CD4-positive, alpha-beta memory T cell (primary cell): ENCODE results near the gene TMCC3. TPM values are rescaled to one million over a fixed set of nuclear protein-coding genes. Genes with fewer than 3 reads are reported as not detected.

Experiments
- CTCF ChIA-PET: fragments of 350-600 bp; sonication (Branson Sonifier 250); formaldehyde crosslinking; loops from one replicate; lab custom pipeline; 2021; ENCODE audit warnings: inconsistent platforms; ENCODE audit not compliant: partially characterized antibody; lab: Charles Lee
- POLR2A ChIA-PET: fragments of 350-600 bp; sonication (Branson Sonifier 250); formaldehyde crosslinking; loops from one replicate; lab custom pipeline; 2021; ENCODE audit not compliant: partially characterized antibody; lab: Charles Lee
- DNase-seq, 5 donors: peaks; one replicate each; pipeline versions ENCODE4 v3.0.0 to v3.0.0-alpha.2; 2020 to 2022; ENCODE audit warnings: mixed read lengths in 1 of 5
- H3K27ac ChIP-seq: one replicate; pipeline ENCODE4 v1.7.0; 2013; ENCODE audit warnings: low read depth, low read length
- H3K27me3 ChIP-seq: 2 replicates; pipeline ENCODE4 v1.7.0; 2013; ENCODE audit warnings: mild to moderate bottlenecking, low read length, moderate library complexity; ENCODE audit not compliant: insufficient read depth
- H3K36me3 ChIP-seq: 2 replicates; pipeline ENCODE4 v1.7.0; 2013; ENCODE audit warnings: mild to moderate bottlenecking, low read length, moderate library complexity; ENCODE audit not compliant: insufficient read depth
- H3K4me1 ChIP-seq: 2 replicates; pipeline ENCODE4 v1.7.0; 2013; ENCODE audit warnings: mild to moderate bottlenecking, low read length, moderate library complexity; ENCODE audit not compliant: insufficient read depth
- H3K4me3 ChIP-seq, 2 donors: one replicate each; pipeline ENCODE4 v1.7.0; 2013; ENCODE audit warnings: low read length in 2 of 2, mild to moderate bottlenecking in 1 of 2
- H3K9me3 ChIP-seq, 2 donors: one replicate each; pipeline ENCODE4 v1.7.0; 2013; ENCODE audit warnings: low read length in 2 of 2, control low read depth in 1 of 2; ENCODE audit not compliant: control insufficient read depth in 1 of 2
- H3K27ac Mint-ChIP-seq, 7 donors: one replicate each; pipeline ENCODE4 v1.8.0; 2020 to 2021; ENCODE audit warnings: mixed read lengths in 7 of 7, mild to moderate bottlenecking in 6 of 7, inconsistent platforms in 3 of 7, moderate library complexity in 3 of 7
- H3K27me3 Mint-ChIP-seq, 2 donors: one replicate each; pipeline ENCODE4 v1.8.0; 2020 to 2021; ENCODE audit warnings: mixed read lengths in 2 of 2
- H3K36me3 Mint-ChIP-seq, 2 donors: one replicate each; pipeline ENCODE4 v1.8.0; 2020 to 2021; ENCODE audit warnings: mixed read lengths in 2 of 2, inconsistent platforms in 1 of 2, mild to moderate bottlenecking in 1 of 2
- H3K4me1 Mint-ChIP-seq, 4 donors: one replicate each; pipeline ENCODE4 v1.8.0; 2020 to 2021; ENCODE audit warnings: mixed read lengths in 4 of 4, mild to moderate bottlenecking in 1 of 4
- H3K4me3 Mint-ChIP-seq, 8 donors: one replicate each; pipeline ENCODE4 v1.8.0; 2020 to 2021; ENCODE audit warnings: mixed read lengths in 8 of 8, mild to moderate bottlenecking in 7 of 8, moderate library complexity in 6 of 8, inconsistent platforms in 3 of 8
- H3K9me3 Mint-ChIP-seq, 8 donors: one replicate each; pipeline ENCODE4 v1.8.0; 2020 to 2021; ENCODE audit warnings: mixed read lengths in 8 of 8, mild to moderate bottlenecking in 5 of 8, inconsistent platforms in 3 of 8, moderate library complexity in 1 of 8
- intact Hi-C: fragments of 100-400 bp; cut with micrococcal nuclease; formaldehyde crosslinking; loops from one replicate; pipeline ENCODE4 v1.15.1; 2023
- polyA plus RNA-seq, 2 donors: library from polyadenylated mRNA; unstranded; fragments of 300-500 nt; fragmentation: Illumina TruSeq; gene quantifications; one replicate each; pipeline ENCODE4 v1.2.3, GENCODE V29; 2021
- total RNA-seq, 2 experiments: library from RNA; stranded (reverse); gene quantifications; one replicate each; pipeline ENCODE4 v1.2.3, GENCODE V29; 2021

TMCC3 gene
- total and polyA plus RNA-seq, 4 experiments from 2014 or later, result 0.14 to 0.91 (median 0.30) TPM

DNA sequence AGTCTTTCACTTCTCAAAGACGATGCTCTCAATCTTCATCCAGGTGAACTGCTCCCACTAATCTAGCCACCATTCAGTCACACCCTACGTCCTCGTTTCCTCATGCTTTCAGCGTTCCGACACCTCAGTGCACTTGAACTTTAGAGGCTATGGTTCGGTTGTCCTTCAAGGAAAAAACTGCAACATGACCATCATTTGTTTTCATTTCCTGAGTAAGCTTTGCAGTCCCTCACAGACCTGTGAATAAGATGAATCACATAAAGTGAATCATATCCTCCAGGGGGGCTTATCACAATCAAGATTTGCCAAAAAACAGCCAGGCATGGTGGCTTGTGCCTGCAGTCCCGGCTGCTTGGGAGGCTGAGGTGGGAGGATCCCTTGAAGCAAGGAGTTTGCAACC lies 80.2 kb downstream of the TMCC3 start:
- Mint-ChIP-seq H3K27ac (no peak overlapping the region), H3K9me3 (peaks cover 0 to 1% (median 0%) of the 10 kb centered on the region in 8 donors), H3K27me3 (peaks cover 6 to 8% of the 10 kb centered on the region in 2 donors), H3K36me3 (no peaks in the 10 kb centered on the region), H3K4me1 (no peaks in the 10 kb centered on the region), H3K4me3 (no peak overlapping the region)
- H3K9me3 ChIP-seq, result no peaks in the 10 kb centered on the region
- no peaks in the 10 kb centered on the region for H3K27me3 ChIP-seq
- ChIA-PET CTCF (no interaction called here), POLR2A (no interaction called here)
- no peak overlapping the region for H3K4me3 ChIP-seq
- no peaks in the 10 kb centered on the region for H3K36me3 ChIP-seq
- no peaks in the 10 kb centered on the region for H3K4me1 ChIP-seq
- no peak overlapping the region for H3K27ac ChIP-seq
- intact Hi-C loops, result no loop called here
- no peak for DNase-seq

DNA sequence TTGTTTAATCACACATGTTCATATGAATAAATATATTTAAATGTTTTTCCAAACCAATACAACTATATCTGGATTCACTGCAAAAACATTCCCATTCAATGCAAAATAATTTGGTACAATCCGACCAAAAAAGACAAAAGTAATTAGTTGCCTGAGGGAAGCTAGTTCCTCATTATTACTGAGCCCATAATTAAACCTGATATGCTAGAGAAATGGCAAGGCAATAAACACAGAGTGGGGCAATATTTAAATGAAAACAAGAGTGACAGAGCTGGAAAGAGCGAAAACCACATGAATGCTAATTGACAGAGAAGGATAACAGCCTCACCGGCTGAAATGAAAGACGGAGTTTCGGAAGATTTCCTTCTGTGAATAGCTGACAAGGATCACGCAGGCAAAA lies 82.6 kb downstream of the TMCC3 start:
- CTCF ChIA-PET, result no interaction called here
- Mint-ChIP-seq H3K9me3 (no peaks in the 10 kb centered on the region), H3K4me1 (no peaks in the 10 kb centered on the region), H3K4me3 (no peak overlapping the region), H3K27ac (no peak overlapping the region), H3K36me3 (no peaks in the 10 kb centered on the region), H3K27me3 (peaks cover 7 to 8% of the 10 kb centered on the region in 2 donors)
- Histone ChIP-seq H3K4me1 (no peaks in the 10 kb centered on the region), H3K27me3 (no peaks in the 10 kb centered on the region), H3K27ac (no peak overlapping the region), H3K4me3 (no peak overlapping the region), H3K9me3 (no peaks in the 10 kb centered on the region), H3K36me3 (no peaks in the 10 kb centered on the region)
- intact Hi-C loops, result no loop called here
- DNase-seq, result no peak
- POLR2A ChIA-PET, result interaction anchor here (0.6 kb wide), 1 partner anchor 13 kb away, joined by 3 read pairs; no protein-coding TSS in a partner anchor

DNA sequence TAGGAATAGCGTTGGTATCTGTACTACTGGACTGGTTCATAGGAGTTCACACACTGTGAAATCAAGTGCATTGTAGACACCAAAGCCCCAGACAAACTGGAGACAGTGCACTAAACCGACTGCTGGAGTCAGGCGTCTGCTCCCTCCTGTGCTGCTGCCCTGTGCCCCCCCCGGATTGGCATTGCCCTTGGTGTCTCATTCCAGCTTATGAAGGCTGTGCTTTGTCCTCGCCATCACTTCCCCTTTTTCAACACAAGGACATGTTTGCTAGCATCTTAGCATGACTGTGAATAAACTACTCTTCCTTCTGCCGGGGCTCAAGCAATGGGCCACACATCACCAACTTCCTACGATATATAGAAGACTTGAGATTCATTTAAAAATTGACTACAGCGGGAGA lies 84.0 kb downstream of the TMCC3 start:
- Histone ChIP-seq H3K36me3 (no peaks in the 10 kb centered on the region), H3K4me3 (no peak overlapping the region), H3K9me3 (no peaks in the 10 kb centered on the region), H3K27me3 (no peaks in the 10 kb centered on the region), H3K4me1 (no peaks in the 10 kb centered on the region), H3K27ac (no peak overlapping the region)
- Mint-ChIP-seq H3K27me3 (peaks cover 10 to 12% of the 10 kb centered on the region in 2 donors), H3K27ac (no peak overlapping the region), H3K9me3 (no peaks in the 10 kb centered on the region), H3K4me1 (peaks cover 0 to 5% (median under 1%) of the 10 kb centered on the region in 4 donors), H3K36me3 (no peaks in the 10 kb centered on the region), H3K4me3 (no peak overlapping the region)
- DNase-seq, result no peak
- CTCF ChIA-PET, result no interaction called here
- POLR2A ChIA-PET, result no interaction called here
- intact Hi-C loops, result no loop called here

DNA sequence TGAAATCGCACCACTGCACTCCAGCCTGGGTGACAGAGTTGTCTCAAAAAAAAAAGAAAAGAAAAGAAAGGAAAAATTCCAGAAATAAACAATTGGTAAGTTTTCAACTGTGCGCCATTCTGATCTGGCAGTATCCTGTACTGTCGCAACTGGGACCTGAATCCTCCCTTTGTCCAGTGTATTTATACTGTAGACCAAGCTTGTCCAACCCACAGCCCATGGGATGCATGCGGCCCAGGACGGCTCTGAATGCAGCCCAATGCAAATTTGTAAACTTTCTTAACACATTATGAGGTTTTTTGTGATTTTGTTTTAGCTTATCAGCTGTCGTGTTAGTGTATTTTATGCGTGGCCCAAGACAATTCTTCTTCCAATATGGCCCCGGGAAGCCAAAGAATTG lies 84.7 kb downstream of the TMCC3 start:
- Histone ChIP-seq H3K4me3 (no peak overlapping the region), H3K9me3 (no peaks in the 10 kb centered on the region), H3K27ac (no peak overlapping the region), H3K4me1 (no peaks in the 10 kb centered on the region), H3K36me3 (no peaks in the 10 kb centered on the region), H3K27me3 (no peaks in the 10 kb centered on the region)
- Mint-ChIP-seq H3K9me3 (no peaks in the 10 kb centered on the region), H3K27me3 (peaks cover 10 to 12% of the 10 kb centered on the region in 2 donors), H3K4me3 (no peak overlapping the region), H3K27ac (no peak overlapping the region), H3K36me3 (no peaks in the 10 kb centered on the region), H3K4me1 (peaks cover 0 to 5% (median under 1%) of the 10 kb centered on the region in 4 donors)
- ChIA-PET POLR2A (no interaction called here), CTCF (interaction anchor here (0.7 kb wide), 1 partner anchor 1112 kb away, joined by 3 read pairs; no protein-coding TSS in a partner anchor)
- intact Hi-C loops, result no loop called here
- no peak for DNase-seq

DNA sequence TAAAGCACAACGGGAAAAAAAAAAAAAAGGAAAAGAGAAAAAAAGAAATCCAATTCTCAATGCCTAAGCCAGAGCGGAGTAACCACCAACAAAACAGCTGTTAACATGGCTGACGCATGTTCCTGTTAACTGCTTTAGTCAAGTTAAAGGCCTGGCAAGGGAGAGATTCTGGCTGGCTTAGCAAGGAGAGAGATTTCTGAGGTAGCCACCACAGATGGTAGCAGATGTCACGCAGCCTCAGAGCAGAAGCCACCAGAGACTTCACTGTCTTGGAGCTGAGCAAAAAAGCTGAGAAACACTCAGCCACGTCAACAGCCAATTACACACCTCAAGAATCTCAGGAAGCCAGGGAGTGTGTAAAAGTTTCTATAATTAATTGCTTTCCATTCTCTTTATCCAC lies 87.1 kb downstream of the TMCC3 start:
- CTCF ChIA-PET, result no interaction called here
- H3K4me3 ChIP-seq, result no peak overlapping the region
- Mint-ChIP-seq H3K9me3 (no peaks in the 10 kb centered on the region), H3K4me1 (peaks cover 0 to 5% (median 1%) of the 10 kb centered on the region in 4 donors), H3K4me3 (no peak overlapping the region), H3K36me3 (no peaks in the 10 kb centered on the region), H3K27me3 (peaks cover 19 to 22% of the 10 kb centered on the region in 2 donors), H3K27ac (no peak overlapping the region)
- intact Hi-C loops, result no loop called here
- POLR2A ChIA-PET, result no interaction called here
- H3K4me1 ChIP-seq, result no peaks in the 10 kb centered on the region
- no peak for DNase-seq
- no peaks in the 10 kb centered on the region for H3K36me3 ChIP-seq
- no peaks in the 10 kb centered on the region for H3K9me3 ChIP-seq
- no peak overlapping the region for H3K27ac ChIP-seq
- no peaks in the 10 kb centered on the region for H3K27me3 ChIP-seq

DNA sequence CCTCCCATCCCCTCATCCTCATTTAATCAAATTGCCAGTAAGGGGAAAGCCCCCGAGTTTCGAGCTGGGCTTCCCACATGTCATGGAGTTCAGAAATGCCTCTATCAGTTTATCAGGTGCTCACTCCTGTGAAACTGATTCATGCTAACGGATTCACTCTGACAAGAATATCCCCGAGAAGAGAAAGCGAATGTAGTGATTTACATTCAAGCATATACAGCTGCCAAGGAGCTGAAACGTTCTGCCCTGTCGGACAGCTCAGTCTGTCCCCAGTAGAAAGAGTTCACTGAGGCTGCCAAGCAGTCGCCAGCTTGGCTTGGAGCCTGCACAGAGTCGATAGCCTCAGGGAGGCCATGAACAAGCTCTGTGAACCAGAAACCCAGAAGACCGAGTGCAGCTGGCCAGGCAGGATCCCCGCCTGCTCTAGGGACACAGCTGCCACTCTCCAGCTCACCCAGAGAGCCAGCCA lies 88.4 kb downstream of the TMCC3 start:
- ChIA-PET CTCF (no interaction called here), POLR2A (interaction anchor here (0.6 kb wide), 1 partner anchor 27 kb away, joined by 3 read pairs; no protein-coding TSS in a partner anchor)
- Mint-ChIP-seq H3K27me3 (peaks cover 17 to 24% of the 10 kb centered on the region in 2 donors), H3K27ac (no peak overlapping the region), H3K36me3 (no peaks in the 10 kb centered on the region), H3K9me3 (no peaks in the 10 kb centered on the region), H3K4me1 (peaks cover 0 to 5% (median 1%) of the 10 kb centered on the region in 4 donors), H3K4me3 (no peak overlapping the region)
- Histone ChIP-seq H3K4me1 (no peaks in the 10 kb centered on the region), H3K27me3 (no peaks in the 10 kb centered on the region), H3K27ac (no peak overlapping the region), H3K9me3 (no peaks in the 10 kb centered on the region), H3K36me3 (no peaks in the 10 kb centered on the region), H3K4me3 (no peak overlapping the region)
- no peak for DNase-seq
- intact Hi-C loops, result no loop called here

DNA sequence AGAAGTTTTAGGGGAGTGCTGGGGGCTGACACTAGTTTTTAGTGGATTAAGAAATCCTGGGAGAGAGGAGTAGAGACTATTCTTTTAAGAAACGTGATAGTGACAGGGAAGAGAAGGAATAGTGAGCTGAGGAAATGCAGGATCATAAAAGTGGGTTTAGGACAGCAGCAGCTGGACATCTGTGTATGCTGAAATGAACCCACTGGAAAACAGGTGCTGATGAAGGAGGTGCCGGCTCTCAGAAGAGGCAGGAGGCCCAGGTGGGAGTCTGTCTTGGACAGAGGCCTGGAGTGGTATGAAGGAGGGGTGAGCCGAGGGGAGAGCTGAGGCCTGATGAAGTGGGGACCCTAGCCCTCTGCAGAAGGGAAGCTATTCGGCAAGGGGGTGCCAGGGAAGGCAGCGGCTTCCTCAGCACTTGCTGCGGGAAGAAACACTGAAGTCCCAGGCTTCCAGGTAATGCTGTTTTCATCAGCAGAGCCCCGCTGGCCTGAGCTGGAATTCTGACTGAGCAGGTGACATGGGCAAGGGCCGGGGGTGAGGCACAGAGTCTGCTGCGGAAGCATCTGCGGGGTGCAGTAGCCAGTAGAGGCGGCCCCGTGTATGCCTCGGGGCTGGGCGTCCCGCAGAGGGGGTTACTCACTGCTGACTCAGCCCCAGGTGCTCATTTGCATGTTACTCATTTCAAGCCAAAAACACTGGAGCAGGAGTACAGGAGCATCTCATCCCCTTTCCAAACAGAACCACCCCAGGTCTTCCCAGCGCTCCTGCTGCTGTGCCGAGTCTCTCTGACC lies 89.7 kb downstream of the TMCC3 start:
- Histone ChIP-seq H3K4me3 (no peak overlapping the region), H3K36me3 (no peaks in the 10 kb centered on the region), H3K9me3 (no peaks in the 10 kb centered on the region), H3K27ac (no peak overlapping the region), H3K27me3 (no peaks in the 10 kb centered on the region), H3K4me1 (no peaks in the 10 kb centered on the region)
- POLR2A ChIA-PET, result no interaction called here
- Mint-ChIP-seq H3K4me3 (no peak overlapping the region), H3K9me3 (no peaks in the 10 kb centered on the region), H3K36me3 (no peaks in the 10 kb centered on the region), H3K4me1 (peaks cover 0 to 5% (median 1%) of the 10 kb centered on the region in 4 donors), H3K27ac (no peak overlapping the region), H3K27me3 (peaks cover 17 to 20% of the 10 kb centered on the region in 2 donors)
- DNase-seq, result no peak
- CTCF ChIA-PET, result no interaction called here
- intact Hi-C loops, result no loop called here
